RCC 7860 (cell line): ENCODE data around the gene PKD1.
A peak's percentile ranks its signal among the peaks of the same experiment; 100 is the strongest.

ENCODE experiments used
- DNase-seq: peaks from one replicate; pipeline ENCODE4 v3.0.0-alpha.2; 2015; ENCODE audit warnings: low spot score
- FAIRE-seq: peaks from 2 replicates; lab custom pipeline; 2012; peaks lifted over from hg19 to GRCh38; lab: Jason Lieb, UNC

Gene PKD1

GRCh38 chr16:2135770-2136490 is at the start of gene PKD1:
Gene PKD1, minus strand, starts transcription at chr16:2135898. Its CDS starts 209 bp downstream, at chr16:2135689.
- peak; percentile 66 for FAIRE-seq
- peak; percentile 88 for DNase-seq

GRCh38 chr16:2184962-2185361 is 49.3 kb upstream of the PKD1 start:
- FAIRE-seq, result no peak
- DNase-seq, result no peak

- FAIRE-seq, result no peak
- no peak for DNase-seq
Observed at GRCh38 chr16:2184346-2184745, 48.6 kb upstream of the PKD1 start.

GRCh38 chr16:2183671-2184070 is 48.0 kb upstream of the PKD1 start:
- FAIRE-seq (no peak), DNase-seq (no peak)

- no peak for FAIRE-seq
Observed at GRCh38 chr16:2181952-2182351, 46.3 kb upstream of the PKD1 start.

GRCh38 chr16:2180962-2181923 is 45.5 kb upstream of the PKD1 start:
- no peak for DNase-seq
- FAIRE-seq, result no peak

More at GRCh38 chr16:2181952-2182351, 46.3 kb upstream of the PKD1 start:
- no peak for DNase-seq

- FAIRE-seq, result no peak
Observed at GRCh38 chr16:2180461-2180860, 44.8 kb upstream of the PKD1 start.

GRCh38 chr16:2179576-2179975 is 43.9 kb upstream of the PKD1 start:
- DNase-seq (no peak), FAIRE-seq (no peak)

More at GRCh38 chr16:2180461-2180860, 44.8 kb upstream of the PKD1 start:
- DNase-seq, result no peak

- DNase-seq (no peak), FAIRE-seq (no peak)
Observed at GRCh38 chr16:2179107-2179501, 43.4 kb upstream of the PKD1 start.

GRCh38 chr16:2178321-2179106 is 42.8 kb upstream of the PKD1 start:
- no peak for FAIRE-seq
- DNase-seq, result no peak

- FAIRE-seq (no peak), DNase-seq (no peak)
Observed at GRCh38 chr16:2177561-2177960, 41.9 kb upstream of the PKD1 start.

GRCh38 chr16:2177101-2177500 is 41.4 kb upstream of the PKD1 start:
- FAIRE-seq (no peak), DNase-seq (no peak)

GRCh38 chr16:2176047-2176446 is 40.3 kb upstream of the PKD1 start:
- no peak for DNase-seq
- no peak for FAIRE-seq

GRCh38 chr16:2175454-2175853 is 39.8 kb upstream of the PKD1 start:
- no peak for FAIRE-seq
- DNase-seq, result no peak

- no peak for FAIRE-seq
- no peak for DNase-seq
Observed at GRCh38 chr16:2174396-2175131, 38.9 kb upstream of the PKD1 start.

- DNase-seq, result no peak
- FAIRE-seq, result no peak
Observed at GRCh38 chr16:2173916-2174315, 38.2 kb upstream of the PKD1 start.

GRCh38 chr16:2173366-2173765 is 37.7 kb upstream of the PKD1 start:
- DNase-seq (no peak), FAIRE-seq (no peak)

- DNase-seq, result no peak
- FAIRE-seq, result no peak
Observed at GRCh38 chr16:2172688-2173335, 37.1 kb upstream of the PKD1 start.

GRCh38 chr16:2171601-2172178 is 36.0 kb upstream of the PKD1 start:
- DNase-seq (no peak), FAIRE-seq (no peak)
